HG03469 (cell line): Measurements from ENCODE around the gene AKAP10.
"Not testable (repeated sequence)": the region's sequence is repeated elsewhere in the genome, so short reads cannot be mapped to it uniquely, and the experiment has no call there.

Experiments
- ATAC-seq: cut with Tn5 transposase; IDR thresholded peaks from one replicate; pipeline ENCODE4 v1.9.1; 2021; ENCODE audit warnings: mild to moderate bottlenecking, moderate library complexity, moderate number of reproducible peaks; ENCODE audit not compliant: unreplicated experiment

AKAP10 gene

GRCh38 chr17:19873346-19873745, 104.3 kb downstream of the AKAP10 start:
- no peak for ATAC-seq

- ATAC-seq: no peak
Observed at GRCh38 chr17:19868079-19868395, 109.6 kb downstream of the AKAP10 start.

- ATAC-seq: no peak
Observed at GRCh38 chr17:19867329-19868078, 110.1 kb downstream of the AKAP10 start, which contains the start of gene ULK2. ULK2 (minus strand) TSS chr17:19867936; CDS start chr17:19867417, 519 bp downstream.

- ATAC-seq: no peak
Observed at GRCh38 chr17:19867079-19867328, 110.6 kb downstream of the AKAP10 start.

GRCh38 chr17:19865021-19865420, 112.6 kb downstream of the AKAP10 start:
- no peak for ATAC-seq

- not testable (repeated sequence) for ATAC-seq
Observed at GRCh38 chr17:19860647-19861177, 116.9 kb downstream of the AKAP10 start.

GRCh38 chr17:19857640-19858039, 120.0 kb downstream of the AKAP10 start:
- no peak for ATAC-seq
